ENCODE measurements around the gene BDKRB1.

GRCh38 chr14:96212896-96213295, 43.1 kb upstream of the BDKRB1 start:
- TF ChIP-seq POLR2AphosphoS5 (IDR thresholded peaks at IDR 0.05; ENCODE audit: low read depth, low read length), result no peak
- no peak for TF ChIP-seq SIN3A (IDR thresholded peaks at IDR 0.05; ENCODE audit: borderline replicate concordance, insufficient read depth, low read length)

All from PFSK-1 (cell line).